ENCODE data around the gene RGS7. TPM values are rescaled to one million over a fixed set of nuclear protein-coding genes. Genes with fewer than 3 reads are reported as not detected.

RGS7 gene
- polyA plus RNA-seq, 2 of the 4 experiments (the other 2 are of a cell fraction) = 0.08 TPM; not detected in 1

DNA sequence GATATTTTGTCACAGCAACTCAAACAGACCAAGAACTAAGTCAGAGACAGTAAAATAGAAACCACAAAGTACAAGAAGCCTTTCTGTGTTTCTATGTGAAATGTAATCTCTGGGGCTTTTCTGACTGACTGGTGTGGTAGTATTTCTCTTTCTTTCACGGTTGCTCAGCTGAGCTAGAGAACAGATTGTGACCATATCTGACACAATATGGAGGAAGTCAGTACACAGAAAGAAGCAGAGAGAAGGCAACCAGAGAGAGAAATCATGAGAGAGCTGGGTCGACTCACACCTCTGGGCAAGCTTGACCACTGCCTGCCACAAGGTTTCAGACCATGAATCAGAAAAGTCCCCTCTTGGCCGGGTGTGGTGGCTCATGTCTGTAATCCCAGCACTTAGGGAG lies 536.2 kb downstream of the RGS7 start:
- TF ChIP-seq ZFP36 (IDR thresholded peaks at IDR 0.05; ENCODE audit: borderline replicate concordance, partially characterized antibody) (no peak), JUN (IDR thresholded peaks at IDR 0.05) (no peak), USF2 (IDR thresholded peaks at IDR 0.05) (no peak), FOXS1 (CRISPR knock-in tag; IDR thresholded peaks at IDR 0.05) (no peak), EHF (CRISPR knock-in tag; IDR thresholded peaks at IDR 0.05) (no peak), CBX2 (IDR thresholded peaks at IDR 0.05; ENCODE audit: borderline replicate concordance, low read depth) (no peak), HOXB13 (CRISPR knock-in tag; IDR thresholded peaks at IDR 0.05; ENCODE audit: low read depth) (no peak), ESRRA (IDR thresholded peaks at IDR 0.05; ENCODE audit: borderline replicate concordance, low read length) (no peak), MAZ (IDR thresholded peaks at IDR 0.05; ENCODE audit: borderline replicate concordance, low read depth, low read length) (no peak)
- TF ChIP-seq, protein P1, sequence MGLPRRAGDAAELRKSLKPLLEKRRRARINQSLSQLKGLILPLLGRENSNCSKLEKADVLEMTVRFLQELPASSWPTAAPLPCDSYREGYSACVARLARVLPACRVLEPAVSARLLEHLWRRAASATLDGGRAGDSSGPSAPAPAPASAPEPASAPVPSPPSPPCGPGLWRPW (IDR thresholded peaks at IDR 0.05) = no peak
- no peaks in the 10 kb centered on the region for H3K4me1 ChIP-seq
- no peak for DNase-seq (ENCODE audit: low read depth in 1 of 2, low spot score in 1 of 2)
- no peaks in the 10 kb centered on the region for H3K9me3 ChIP-seq
- POLR2A ChIA-PET = no interaction called here
- no peak overlapping the region for H3K4me3 ChIP-seq
- H3K27ac ChIP-seq = no peak overlapping the region
- 0% methylated on average over 3 of the region's 3 CpGs for WGBS (ENCODE audit: missing lambda C conversion rate)
- H3K4me2 ChIP-seq = no peak overlapping the region
- no peak for ATAC-seq
- FAIRE-seq = no peak
- CTCF ChIA-PET = no interaction called here

DNA sequence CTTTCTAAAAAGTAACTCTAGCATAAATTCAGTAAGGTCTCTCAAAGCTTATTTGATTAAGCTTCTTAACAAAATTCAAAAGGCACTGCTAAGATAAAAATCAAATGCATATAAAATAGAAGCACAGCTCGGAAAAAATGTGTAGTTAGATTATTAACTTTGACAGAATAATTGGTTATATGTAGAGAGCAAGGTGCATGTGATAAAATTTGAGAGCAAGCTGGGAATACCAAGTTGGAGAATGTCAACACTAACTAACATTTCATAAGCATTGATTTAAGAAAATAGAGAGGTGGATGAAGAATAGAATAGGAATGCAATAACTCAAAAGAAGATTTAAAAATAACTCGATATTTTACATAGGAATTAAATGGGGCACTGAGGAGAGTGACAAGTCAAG lies 540.5 kb downstream of the RGS7 start:
- Histone ChIP-seq H3K4me2 (no peak overlapping the region), H3K4me1 (no peaks in the 10 kb centered on the region), H3K9me3 (no peaks in the 10 kb centered on the region), H3K4me3 (no peak overlapping the region), H3K27ac (no peak overlapping the region)
- POLR2A ChIA-PET = no interaction called here
- TF ChIP-seq, protein P2, sequence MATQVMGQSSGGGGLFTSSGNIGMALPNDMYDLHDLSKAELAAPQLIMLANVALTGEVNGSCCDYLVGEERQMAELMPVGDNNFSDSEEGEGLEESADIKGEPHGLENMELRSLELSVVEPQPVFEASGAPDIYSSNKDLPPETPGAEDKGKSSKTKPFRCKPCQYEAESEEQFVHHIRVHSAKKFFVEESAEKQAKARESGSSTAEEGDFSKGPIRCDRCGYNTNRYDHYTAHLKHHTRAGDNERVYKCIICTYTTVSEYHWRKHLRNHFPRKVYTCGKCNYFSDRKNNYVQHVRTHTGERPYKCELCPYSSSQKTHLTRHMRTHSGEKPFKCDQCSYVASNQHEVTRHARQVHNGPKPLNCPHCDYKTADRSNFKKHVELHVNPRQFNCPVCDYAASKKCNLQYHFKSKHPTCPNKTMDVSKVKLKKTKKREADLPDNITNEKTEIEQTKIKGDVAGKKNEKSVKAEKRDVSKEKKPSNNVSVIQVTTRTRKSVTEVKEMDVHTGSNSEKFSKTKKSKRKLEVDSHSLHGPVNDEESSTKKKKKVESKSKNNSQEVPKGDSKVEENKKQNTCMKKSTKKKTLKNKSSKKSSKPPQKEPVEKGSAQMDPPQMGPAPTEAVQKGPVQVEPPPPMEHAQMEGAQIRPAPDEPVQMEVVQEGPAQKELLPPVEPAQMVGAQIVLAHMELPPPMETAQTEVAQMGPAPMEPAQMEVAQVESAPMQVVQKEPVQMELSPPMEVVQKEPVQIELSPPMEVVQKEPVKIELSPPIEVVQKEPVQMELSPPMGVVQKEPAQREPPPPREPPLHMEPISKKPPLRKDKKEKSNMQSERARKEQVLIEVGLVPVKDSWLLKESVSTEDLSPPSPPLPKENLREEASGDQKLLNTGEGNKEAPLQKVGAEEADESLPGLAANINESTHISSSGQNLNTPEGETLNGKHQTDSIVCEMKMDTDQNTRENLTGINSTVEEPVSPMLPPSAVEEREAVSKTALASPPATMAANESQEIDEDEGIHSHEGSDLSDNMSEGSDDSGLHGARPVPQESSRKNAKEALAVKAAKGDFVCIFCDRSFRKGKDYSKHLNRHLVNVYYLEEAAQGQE (IDR thresholded peaks at IDR 0.05) = no peak
- no peak for TF ChIP-seq RFX5 (IDR thresholded peaks at IDR 0.05)
- TF ChIP-seq KDM1A (IDR thresholded peaks at IDR 0.05; ENCODE audit: low read depth) = no peak
- TF ChIP-seq ATOH8 (CRISPR knock-in tag; IDR thresholded peaks at IDR 0.05; ENCODE audit: low read depth) = no peak
- TF ChIP-seq NPAS2 (CRISPR knock-in tag; IDR thresholded peaks at IDR 0.05; ENCODE audit: borderline replicate concordance) = no peak
- WGBS (ENCODE audit: missing lambda C conversion rate) = 15% methylated on average over 2 of the region's 2 CpGs
- DNase-seq (ENCODE audit: low read depth in 1 of 2, low spot score in 1 of 2) = no peak
- no peak for ATAC-seq
- no peak for FAIRE-seq
- CTCF ChIA-PET = no interaction called here

GRCh38 chr1:240813720-240814119 lies 543.3 kb downstream of the RGS7 start:
- WGBS (ENCODE audit: missing lambda C conversion rate) = 76% methylated on average over 2 of the region's 2 CpGs
- FAIRE-seq = no peak
- H3K4me2 ChIP-seq = no peak overlapping the region
- no peak for ATAC-seq
- TF ChIP-seq RCOR1 (IDR thresholded peaks at IDR 0.05; ENCODE audit: low read depth, low read length) (no peak), CBX8 (IDR thresholded peaks at IDR 0.05) (no peak), CBX2 (IDR thresholded peaks at IDR 0.05; ENCODE audit: borderline replicate concordance, low read depth) (no peak), FOSB (CRISPR knock-in tag; IDR thresholded peaks at IDR 0.05) (no peak), EHMT2 (IDR thresholded peaks at IDR 0.05; ENCODE audit: low read depth) (no peak), ZSCAN20 (CRISPR knock-in tag; IDR thresholded peaks at IDR 0.05) (no peak), HDAC2 (IDR thresholded peaks at IDR 0.05) (no peak), HOXB13 (CRISPR knock-in tag; IDR thresholded peaks at IDR 0.05; ENCODE audit: low read depth) (no peak), PBX3 (IDR thresholded peaks at IDR 0.05) (no peak), ATOH8 (CRISPR knock-in tag; IDR thresholded peaks at IDR 0.05; ENCODE audit: low read depth) (no peak), SMC3 (IDR thresholded peaks at IDR 0.05) (no peak), JUNB (IDR thresholded peaks at IDR 0.05) (no peak)
- H3K27ac ChIP-seq = no peak overlapping the region
- ChIA-PET POLR2A (no interaction called here), CTCF (no interaction called here)
- no peaks in the 10 kb centered on the region for H3K9me3 ChIP-seq
- no peak for DNase-seq (ENCODE audit: low read depth in 1 of 2, low spot score in 1 of 2)
- H3K4me3 ChIP-seq = no peak overlapping the region
- H3K4me1 ChIP-seq = no peaks in the 10 kb centered on the region
